HG03520 (cell line): ENCODE data around the gene STAB2.

ENCODE experiments used
- ATAC-seq: cut with Tn5 transposase; IDR thresholded peaks from one replicate; pipeline ENCODE4 v1.9.1; 2021; ENCODE audit warnings: mild to moderate bottlenecking, moderate library complexity; ENCODE audit not compliant: unreplicated experiment

The STAB2 gene

GRCh38 chr12:103774977-103775560 is 188.0 kb downstream of the STAB2 start:
- ATAC-seq = no peak

- ATAC-seq = no peak
Measured at GRCh38 chr12:103778781-103779180, 191.7 kb downstream of the STAB2 start.

GRCh38 chr12:103779410-103780092 is 192.5 kb downstream of the STAB2 start:
- no peak for ATAC-seq

- no peak for ATAC-seq
Measured at GRCh38 chr12:103780093-103780440, 193.0 kb downstream of the STAB2 start.

- no peak for ATAC-seq
Measured at GRCh38 chr12:103780992-103781391, 193.9 kb downstream of the STAB2 start.

- no peak for ATAC-seq
Measured at GRCh38 chr12:103782399-103782798, 195.3 kb downstream of the STAB2 start.

- no peak for ATAC-seq
Measured at GRCh38 chr12:103783744-103784664, 196.9 kb downstream of the STAB2 start.

GRCh38 chr12:103785243-103786031 is 198.4 kb downstream of the STAB2 start:
- ATAC-seq = no peak

- ATAC-seq = no peak
Measured at GRCh38 chr12:103786201-103786600, 199.1 kb downstream of the STAB2 start.

GRCh38 chr12:103791350-103791920 is 204.4 kb downstream of the STAB2 start:
- no peak for ATAC-seq

GRCh38 chr12:103793046-103793445 is 206.0 kb downstream of the STAB2 start:
- no peak for ATAC-seq

GRCh38 chr12:103793512-103794045 is 206.5 kb downstream of the STAB2 start:
- no peak for ATAC-seq

GRCh38 chr12:103794309-103795213 is 207.5 kb downstream of the STAB2 start:
- no peak for ATAC-seq

- no peak for ATAC-seq
Measured at GRCh38 chr12:103798586-103798985, 211.5 kb downstream of the STAB2 start.

GRCh38 chr12:103799504-103799856 is 212.4 kb downstream of the STAB2 start:
- no peak for ATAC-seq

GRCh38 chr12:103799857-103800771 is 213.0 kb downstream of the STAB2 start:
- ATAC-seq = no peak

GRCh38 chr12:103801709-103802585 is 214.9 kb downstream of the STAB2 start:
- no peak for ATAC-seq

- no peak for ATAC-seq
Measured at GRCh38 chr12:103802586-103802886, 215.5 kb downstream of the STAB2 start.
